K562 (cell line): Measurements from ENCODE around the gene MRPL37. TPM values are rescaled to one million over a fixed set of nuclear protein-coding genes. Genes with fewer than 3 reads are reported as not detected.

Experiments
- ATAC-seq: fragments of 200-7000 bp; cut with Tn5 transposase; 3 replicates; pipeline ENCODE4 v1.9.1; 2020; ENCODE audit warnings: moderate library complexity
- BruUV-seq: library from RNA; stranded (reverse); fragments of 400-500 nt; replicated peaks from 2 replicates; lab custom pipeline; 2021; lab: Mats Ljungman, UMichigan
- CTCF ChIA-PET: fragments of 300-600 bp; formaldehyde crosslinking; extraction: SDS; loops from one replicate; lab custom pipeline; 2021; ENCODE audit warnings: low intra/inter-chr PET ratio; lab: Yijun Ruan, JAX
- POLR2A ChIA-PET: fragments of 300-600, 350-650 bp; sonication (Branson Sonifier 250); formaldehyde crosslinking; extraction: SDS; loops from one replicate; lab custom pipeline; 2021; ENCODE audit warnings: antibody characterized with exemption, inconsistent platforms; lab: Yijun Ruan, JAX
- DNase-seq, 4 experiments: peaks; one replicate each; pipeline versions ENCODE4 v3.0.0 to v3.0.0-alpha.2; 2011 to 2018; ENCODE audit warnings: low spot score in 3 of 4, mixed read lengths in 3 of 4; ENCODE audit errors: extremely low read depth in 1 of 4
- FAIRE-seq: peaks from 2 replicates; lab custom pipeline; 2011; peaks lifted over from hg19 to GRCh38; lab: Jason Lieb, UNC
- H2AFZ ChIP-seq: 2 replicates; pipeline ENCODE4 v1.6.0; 2011; ENCODE audit warnings: low read depth, low read length, control low read depth, inconsistent platforms
- H3K27ac ChIP-seq: fragments of 200-600 bp; 3 replicates; pipeline ENCODE4 v1.8.0; 2011; ENCODE audit warnings: low read depth, mild to moderate bottlenecking, control low read depth, inconsistent platforms, low read length, moderate library complexity, mixed read lengths; ENCODE audit errors: extremely low read depth
- H3K27me3 ChIP-seq, 2 experiments: fragments of 300-600 bp in 1 of 2; 2 replicates in 1 of 2; 3 replicates in 1 of 2; pipeline versions ENCODE4 v1.6.0 to v1.8.0; 2011; ENCODE audit warnings: inconsistent platforms in 2 of 2, low read length in 2 of 2, mild to moderate bottlenecking in 1 of 2, mixed read lengths in 1 of 2, moderate library complexity in 1 of 2; ENCODE audit not compliant: control insufficient read depth in 2 of 2, insufficient read depth in 2 of 2
- H3K36me3 ChIP-seq: fragments of 300-600 bp; 3 replicates; pipeline ENCODE4 v1.8.0; 2011; ENCODE audit warnings: mild to moderate bottlenecking, low read length, inconsistent platforms; ENCODE audit not compliant: control insufficient read depth, insufficient read depth
- H3K4me1 ChIP-seq, 2 experiments: fragments of 200-600 bp in 1 of 2; replicated peaks in 1 of 2; 2 replicates in 1 of 2; 3 replicates in 1 of 2; pipeline versions ENCODE4 v1.5.1 to v1.8.0; 2011; ENCODE audit warnings: inconsistent platforms in 2 of 2, low read length in 2 of 2, mild to moderate bottlenecking in 1 of 2, mixed read lengths in 1 of 2, moderate library complexity in 1 of 2; ENCODE audit not compliant: control insufficient read depth in 2 of 2, insufficient read depth in 2 of 2
- H3K4me2 ChIP-seq: 2 replicates; pipeline ENCODE4 v1.6.1; 2011; ENCODE audit warnings: low read length, control low read depth, inconsistent platforms, mixed read lengths; ENCODE audit not compliant: insufficient read depth
- H3K4me3 ChIP-seq: fragments of 200-600 bp; sonication (generic), shearing (Covaris generic); 2 replicates; pipeline ENCODE4 v1.5.1; 2016; ENCODE audit warnings: control low read depth, inconsistent platforms
- H3K79me2 ChIP-seq: fragments of 200-600 bp; 3 replicates; pipeline ENCODE4 v1.8.0; 2011; ENCODE audit warnings: low read length, inconsistent platforms; ENCODE audit not compliant: control insufficient read depth, insufficient read depth
- H3K9ac ChIP-seq, 2 experiments: 2 replicates each; pipeline versions ENCODE4 v1.6.0 to v1.6.1; 2011; ENCODE audit warnings: low read depth in 2 of 2, low read length in 2 of 2, control low read depth in 1 of 2, inconsistent platforms in 1 of 2, mild to moderate bottlenecking in 1 of 2, mixed read lengths in 1 of 2; ENCODE audit not compliant: insufficient read depth in 1 of 2
- H3K9me1 ChIP-seq: one replicate; pipeline ENCODE4 v1.6.0; 2011; ENCODE audit warnings: inconsistent platforms, mild to moderate bottlenecking, low read length, moderate library complexity; ENCODE audit not compliant: control insufficient read depth, insufficient read depth
- H3K9me3 ChIP-seq: replicated peaks from 2 replicates; pipeline ENCODE4 v1.5.1; 2011; ENCODE audit warnings: low read depth, low read length, inconsistent platforms; ENCODE audit not compliant: control insufficient read depth, insufficient read depth
- H4K20me1 ChIP-seq: replicated peaks from 2 replicates; pipeline ENCODE4 v1.6.1; 2011; ENCODE audit warnings: low read length, inconsistent platforms, mixed read lengths; ENCODE audit not compliant: control insufficient read depth, insufficient read depth
- CREM ChIP-seq: IDR thresholded peaks from 2 replicates; pipeline ENCODE4 v1.6.1; 2014; ENCODE audit warnings: antibody characterized with exemption, low read depth
- E2F8 ChIP-seq: fragments of 450-650 bp; IDR thresholded peaks from 2 replicates; pipeline ENCODE4 v1.7.1; 2018; ENCODE audit warnings: mild to moderate bottlenecking, low read depth; ENCODE audit not compliant: partially characterized antibody
- MED1 ChIP-seq: sonication (generic); formaldehyde crosslinking; IDR thresholded peaks from 2 replicates; pipeline ENCODE4 v1.8.1; 2023; ENCODE audit warnings: missing genetic modification reagents, borderline replicate concordance
- NR2C1 ChIP-seq, 2 experiments: fragments of 450-650 bp; IDR thresholded peaks; 2 replicates each; pipeline ENCODE4 v1.6.1; 2017; ENCODE audit warnings: mild to moderate bottlenecking in 2 of 2, antibody characterized with exemption in 1 of 2, inconsistent platforms in 1 of 2, missing compliant biosample characterization in 1 of 2, missing genetic modification characterization in 1 of 2
- POLR2A ChIP-seq: fragments of 450-650 bp; conservative IDR thresholded peaks from 2 replicates; pipeline ENCODE4 v1.6.1; 2016
- POLR2G ChIP-seq: fragments of 200-400 bp; formaldehyde crosslinking; IDR thresholded peaks from 2 replicates; pipeline ENCODE4 v1.6.1; 2017; ENCODE audit warnings: low read depth, mild to moderate bottlenecking, antibody characterized with exemption, low read length, moderate library complexity
- RBFOX2 ChIP-seq: fragments of 200-400 bp; formaldehyde crosslinking; IDR thresholded peaks from 2 replicates; pipeline ENCODE4 v1.6.1; 2017; ENCODE audit warnings: low read depth, mild to moderate bottlenecking, low read length, moderate library complexity
- TFAP4 ChIP-seq: sonication (generic); formaldehyde crosslinking; IDR thresholded peaks from 2 replicates; pipeline ENCODE4 v1.8.0; 2022; ENCODE audit warnings: missing genetic modification reagents, mild to moderate bottlenecking, moderate library complexity, borderline replicate concordance
- WGBS: fragments of 100-300 bp; shearing (Covaris generic); methylation state at CpG from one replicate; pipeline ENCODE4 v1.1.6; 2016; ENCODE audit warnings: low coverage, mixed read lengths; ENCODE audit not compliant: insufficient coverage; ENCODE audit errors: missing lambda C conversion rate; 5-methylcytosine and 5-hydroxymethylcytosine counted together
- in situ Hi-C: fragments of 300-500 bp; cut with MboI; formaldehyde crosslinking; loops from 4 replicates; pipeline ENCODE4 v1.15.0; 2018; ENCODE audit warnings: inconsistent platforms, mixed read lengths
- intact Hi-C: fragments of 100-400 bp; cut with micrococcal nuclease; formaldehyde crosslinking; loops from 2 replicates; pipeline ENCODE4 v1.14.2; 2022
- polyA plus RNA-seq, 8 experiments: library from polyadenylated mRNA; depleted of rRNA in 4 of 8; stranded (reverse) in 5 of 8; unstranded in 3 of 8; fragments of >200 nt; fragmentation: Nextera tagmentation in 2 of 8; fragmentation: Illumina TruSeq in 1 of 8; extraction: Ambion mirVana in 2 of 8; extraction: Trizol in 1 of 8; gene quantifications; 2 replicates each; pipeline versions ENCODE4 v1.2.1 to v1.2.3, GENCODE V29; 2011 to 2014; ENCODE audit warnings: inconsistent platforms in 1 of 8, missing spikeins in 1 of 8
- total RNA-seq, 7 experiments: library from RNA; depleted of rRNA in 6 of 7; stranded (reverse); fragments of >200 nt in 6 of 7; fragmentation: Illumina TruSeq in 2 of 7; extraction: Trizol in 2 of 7; gene quantifications; 2 replicates each; pipeline versions ENCODE4 v1.2.1 to v1.2.3, GENCODE V29; 2011 to 2021; ENCODE audit warnings: low replicate concordance in 1 of 7

Gene MRPL37
- total and polyA plus RNA-seq, 9 of the 15 experiments (the other 6 are each of a cell fraction or from before 2014, with no cell fraction given), result 52.2 to 303 (median 180) TPM

GRCh38 chr1:54215523-54215922 is 15.6 kb downstream of the MRPL37 start (continued):
- TF ChIP-seq CREM (0 out of 2 replicates have a peak, but pooled peaks have one; percentile 28), TFAP4 (peak; percentile 58; the same call in 1 of the 2 replicates)
- TF ChIP-seq, all 486 proteins: peak for 13

GRCh38 chr1:54218883-54219687 is 19.1 kb downstream of the MRPL37 start:
- POLR2A ChIA-PET, result interaction anchor here (0.6 to 15.5 kb wide), 5 partner anchors 8 to 56 kb away, joined by 3 to 148 read pairs (median 4); partner anchors contain the start of genes CYB5RL and MRPL37
- no peak for FAIRE-seq
- Histone ChIP-seq H3K79me2 (no peaks in the 10 kb centered on the region), H3K4me3 (no peak overlapping the region), H2AFZ (no peak overlapping the region), H3K4me2 (no peak overlapping the region)
- BruUV-seq, result TSS peak; percentile 7
- in situ Hi-C loops, result no loop called here
- TF ChIP-seq POLR2A (peak; percentile 34; the same call in 1 of the 2 replicates), MED1 (CRISPR knock-in tag) (no peak), RBFOX2 (peak; percentile 21; the same call in 1 of the 2 replicates), NR2C1 (IDR thresholded peaks at IDR 0.05) (no peak; the same call in 1 of the 2 replicates), NR2C1 (tag; IDR thresholded peaks at IDR 0.05) (0 out of 2 replicates have a peak, but pooled peaks have one; percentile 8), POLR2G (0 out of 2 replicates have a peak, but pooled peaks have one; percentile 17), E2F8 (no peak)
- TF ChIP-seq, all 486 proteins: peak for 4
- H3K27me3 ChIP-seq, result no peaks in the 10 kb centered on the region
- H4K20me1 ChIP-seq, result peaks cover 12% of the 10 kb centered on the region; the same call in 1 of the 2 replicates
- intact Hi-C loops, result loop anchor here (10.0 kb wide), 1 partner anchor 266 kb away; no protein-coding TSS in a partner anchor
- ATAC-seq (no peak), DNase-seq (no peak)
- 80% methylated on average over 11 of the region's 11 CpGs for WGBS
- CTCF ChIA-PET, result no interaction called here
- peaks cover 80% of the 10 kb centered on the region for H3K36me3 ChIP-seq
- H3K9me3 ChIP-seq, result no peaks in the 10 kb centered on the region
- peaks cover 4 to 23% of the 10 kb centered on the region in 2 experiments; a peak in 4 of 5 replicates for H3K4me1 ChIP-seq
- H3K27ac ChIP-seq, result peak overlapping the region; percentile 44; the same call in 1 of the 3 replicates
- H3K9me1 ChIP-seq, result peaks cover 5% of the 10 kb centered on the region
- peak overlapping the region in 1 of 2 experiments; percentile 1; a peak in 2 of 4 replicates for H3K9ac ChIP-seq
